ENCODE results near the gene FAM3B. TPM values are rescaled to one million over a fixed set of nuclear protein-coding genes. Genes with fewer than 3 reads are reported as not detected.

FAM3B gene
- total RNA-seq, 1 experiment from 2014 or later = not detected

DNA sequence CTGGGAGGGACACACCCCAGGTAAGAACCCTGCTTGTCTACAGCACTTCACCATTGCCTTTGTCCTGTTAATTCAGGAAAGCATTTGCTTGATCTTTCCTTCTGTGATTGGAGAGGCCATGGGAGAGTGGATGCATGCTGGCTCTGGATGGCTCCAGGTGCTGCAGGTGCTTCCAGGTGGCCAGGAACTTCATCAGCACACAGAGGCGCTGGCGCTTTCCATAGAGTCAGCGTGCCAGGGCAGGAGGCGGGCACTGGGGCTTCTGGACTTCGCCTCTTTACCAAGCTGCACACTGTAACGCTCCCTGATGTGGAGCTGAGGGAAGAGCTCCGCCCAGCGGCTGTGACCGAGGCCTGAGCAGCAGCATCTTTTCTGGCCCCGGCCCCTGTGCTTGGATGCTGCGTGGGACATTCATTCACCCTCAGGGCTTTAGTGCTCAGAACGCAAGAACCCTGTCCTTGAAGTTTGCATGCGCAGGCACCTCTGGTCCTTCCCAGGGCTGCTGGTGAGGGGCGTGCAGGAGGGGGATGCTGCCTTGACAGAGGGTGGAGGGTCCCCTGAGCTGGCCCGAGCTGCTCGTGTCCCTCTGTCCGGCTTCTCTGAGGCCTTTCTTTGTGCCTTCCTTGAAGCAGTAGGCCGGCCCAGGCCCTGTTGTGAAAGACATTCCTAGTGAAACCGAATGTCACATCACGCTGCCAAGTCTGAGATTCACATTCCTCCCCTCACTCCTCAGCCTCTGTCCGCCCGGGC, 43.6 kb downstream of the FAM3B start:
- ChIA-PET POLR2A (no interaction called here), CTCF (interaction anchor here (0.8 kb wide), 1 partner anchor 143 kb away, joined by 4 read pairs; no protein-coding TSS in a partner anchor)
- no peak overlapping the region for H3K27ac Mint-ChIP-seq (ENCODE audit: low read depth, unreplicated experiment)
- no peak overlapping the region for H3K4me3 Mint-ChIP-seq (ENCODE audit: unreplicated experiment)
- DNase-seq (ENCODE audit: unreplicated experiment) = no peak
- no peaks in the 10 kb centered on the region for H3K9me3 Mint-ChIP-seq (ENCODE audit: unreplicated experiment)
- BruUV-seq (replicated peaks) = no TSS peak
- TF ChIP-seq, protein P1, sequence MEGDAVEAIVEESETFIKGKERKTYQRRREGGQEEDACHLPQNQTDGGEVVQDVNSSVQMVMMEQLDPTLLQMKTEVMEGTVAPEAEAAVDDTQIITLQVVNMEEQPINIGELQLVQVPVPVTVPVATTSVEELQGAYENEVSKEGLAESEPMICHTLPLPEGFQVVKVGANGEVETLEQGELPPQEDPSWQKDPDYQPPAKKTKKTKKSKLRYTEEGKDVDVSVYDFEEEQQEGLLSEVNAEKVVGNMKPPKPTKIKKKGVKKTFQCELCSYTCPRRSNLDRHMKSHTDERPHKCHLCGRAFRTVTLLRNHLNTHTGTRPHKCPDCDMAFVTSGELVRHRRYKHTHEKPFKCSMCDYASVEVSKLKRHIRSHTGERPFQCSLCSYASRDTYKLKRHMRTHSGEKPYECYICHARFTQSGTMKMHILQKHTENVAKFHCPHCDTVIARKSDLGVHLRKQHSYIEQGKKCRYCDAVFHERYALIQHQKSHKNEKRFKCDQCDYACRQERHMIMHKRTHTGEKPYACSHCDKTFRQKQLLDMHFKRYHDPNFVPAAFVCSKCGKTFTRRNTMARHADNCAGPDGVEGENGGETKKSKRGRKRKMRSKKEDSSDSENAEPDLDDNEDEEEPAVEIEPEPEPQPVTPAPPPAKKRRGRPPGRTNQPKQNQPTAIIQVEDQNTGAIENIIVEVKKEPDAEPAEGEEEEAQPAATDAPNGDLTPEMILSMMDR (IDR thresholded peaks at IDR 0.05; ENCODE audit: unreplicated experiment) = no peak
- peaks cover 18% of the 10 kb centered on the region for H3K27me3 Mint-ChIP-seq (ENCODE audit: insufficient read depth, unreplicated experiment)
- H3K36me3 Mint-ChIP-seq (ENCODE audit: insufficient read depth, unreplicated experiment) = no peaks in the 10 kb centered on the region
- no peaks in the 10 kb centered on the region for H3K4me1 Mint-ChIP-seq (ENCODE audit: insufficient read depth, unreplicated experiment)
- intact Hi-C loops (cut with micrococcal nuclease) = no loop called here

DNA sequence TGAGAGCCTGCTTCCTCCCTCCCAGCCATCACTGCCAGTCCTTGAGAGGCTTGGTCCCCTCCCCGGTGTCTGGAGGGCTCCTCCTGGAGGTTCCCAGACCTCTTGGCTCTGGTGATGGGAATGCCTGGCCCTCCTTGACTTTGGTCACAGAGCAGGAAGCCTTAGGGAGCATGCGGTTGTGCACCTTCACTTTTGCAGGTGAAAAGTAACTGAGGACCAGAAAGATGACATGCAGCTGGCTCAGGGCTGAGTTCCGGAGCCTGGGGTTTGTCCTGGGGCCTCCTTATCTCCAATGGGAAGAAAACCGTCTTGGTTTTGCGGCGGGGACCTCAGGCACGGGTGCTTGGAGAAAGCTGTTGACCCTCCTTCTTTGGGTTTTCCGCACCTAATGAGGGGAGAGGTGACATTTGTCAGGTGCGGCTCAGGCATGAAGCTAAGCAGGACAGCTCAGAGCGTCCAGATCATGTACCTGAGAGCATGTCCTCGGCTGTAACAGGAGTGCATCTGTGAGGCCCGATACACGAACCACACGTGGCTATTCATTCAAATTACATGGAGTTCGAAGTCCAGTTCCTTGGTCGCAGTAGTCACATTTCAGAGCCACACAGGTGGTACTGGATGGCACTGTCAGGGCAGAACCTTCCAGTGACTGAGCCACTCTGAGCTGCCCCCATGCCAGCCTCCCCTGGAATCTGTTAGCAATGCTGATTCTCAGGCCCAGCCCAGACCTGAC, 44.6 kb downstream of the FAM3B start:
- H3K36me3 Mint-ChIP-seq (ENCODE audit: insufficient read depth, unreplicated experiment) = no peaks in the 10 kb centered on the region
- H3K4me1 Mint-ChIP-seq (ENCODE audit: insufficient read depth, unreplicated experiment) = no peaks in the 10 kb centered on the region
- TF ChIP-seq, protein P1 (IDR thresholded peaks at IDR 0.05; ENCODE audit: unreplicated experiment) = no peak
- POLR2A ChIA-PET = no interaction called here
- no peaks in the 10 kb centered on the region for H3K9me3 Mint-ChIP-seq (ENCODE audit: unreplicated experiment)
- H3K27me3 Mint-ChIP-seq (ENCODE audit: insufficient read depth, unreplicated experiment) = peaks cover 8% of the 10 kb centered on the region
- no peak overlapping the region for H3K4me3 Mint-ChIP-seq (ENCODE audit: unreplicated experiment)
- intact Hi-C loops (cut with micrococcal nuclease) = no loop called here
- CTCF ChIA-PET = interaction anchor here (0.7 kb wide), 1 partner anchor 11 kb away, joined by 3 read pairs; no protein-coding TSS in a partner anchor
- no TSS peak for BruUV-seq (replicated peaks)
- DNase-seq (ENCODE audit: unreplicated experiment) = no peak
- H3K27ac Mint-ChIP-seq (ENCODE audit: low read depth, unreplicated experiment) = no peak overlapping the region

DNA sequence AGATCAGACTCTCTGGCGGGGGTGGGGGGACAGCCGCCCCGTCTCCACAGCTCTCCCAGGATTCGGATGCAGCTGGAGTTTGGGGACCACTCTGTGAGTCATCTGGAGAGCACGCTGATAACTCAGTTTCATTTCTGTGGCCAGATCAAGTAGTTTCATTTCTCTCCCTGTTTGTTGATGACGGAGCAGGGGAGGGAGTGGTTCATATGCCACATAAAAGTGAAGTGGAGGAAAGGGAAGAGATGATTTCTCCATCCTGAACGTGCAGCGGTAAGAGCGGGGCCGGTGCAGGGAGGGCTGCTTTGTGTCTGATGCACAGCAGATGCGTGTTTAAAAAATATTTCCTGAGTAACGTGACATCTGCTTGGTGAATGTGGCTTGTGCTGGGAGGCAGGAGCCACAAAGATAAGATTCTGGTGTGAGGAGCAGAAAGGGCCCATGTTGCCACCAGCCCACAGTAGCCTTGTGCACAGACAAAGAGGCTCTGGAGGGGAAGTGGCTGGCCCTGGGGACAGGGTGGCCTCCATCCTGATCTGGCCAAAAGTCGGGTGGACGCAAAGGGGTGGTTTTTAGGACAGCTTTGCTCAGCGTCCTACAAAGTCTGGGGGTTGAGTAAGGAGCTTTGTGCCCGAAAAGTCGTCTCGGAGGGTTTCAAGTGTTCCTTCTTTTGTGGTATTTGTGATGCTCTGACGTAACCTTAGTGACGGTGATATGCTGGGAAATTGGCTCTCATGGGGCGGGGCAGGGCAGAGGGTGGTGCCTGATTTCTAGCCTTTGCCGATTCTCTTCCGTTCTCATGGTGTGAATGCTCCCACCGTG, 45.4 kb downstream of the FAM3B start, which contains the start of gene MX2:
Gene MX2 (plus strand): TSS at position 242 of the 819 bp plus-strand sequence. CDS start 14,880 bp downstream, outside the sequence.
- ChIA-PET CTCF (interaction anchor here (0.7 kb wide), 1 partner anchor 12 kb away, joined by 3 read pairs; no protein-coding TSS in a partner anchor), POLR2A (no interaction called here)
- DNase-seq (ENCODE audit: unreplicated experiment) = no peak
- intact Hi-C loops (cut with micrococcal nuclease) = no loop called here
- TF ChIP-seq, protein P1 (IDR thresholded peaks at IDR 0.05; ENCODE audit: unreplicated experiment) = no peak
- no TSS peak for BruUV-seq (replicated peaks)
- peaks cover under 1% of the 10 kb centered on the region for H3K27me3 Mint-ChIP-seq (ENCODE audit: insufficient read depth, unreplicated experiment)
- H3K4me3 Mint-ChIP-seq (ENCODE audit: unreplicated experiment) = no peak within 1 kb of the TSS
- no peak within 1 kb of the TSS for H3K27ac Mint-ChIP-seq (ENCODE audit: low read depth, unreplicated experiment)
- no peaks in the 10 kb centered on the region for H3K36me3 Mint-ChIP-seq (ENCODE audit: insufficient read depth, unreplicated experiment)
- peaks cover 6% of the 10 kb centered on the region for H3K4me1 Mint-ChIP-seq (ENCODE audit: insufficient read depth, unreplicated experiment)
- H3K9me3 Mint-ChIP-seq (ENCODE audit: unreplicated experiment) = no peaks in the 10 kb centered on the region
